Mesendoderm (in vitro differentiated cells): ENCODE data around the gene OR56A4.

ENCODE experiments used
- DNase-seq: peaks from one replicate; pipeline ENCODE4 v3.0.0; 2013
- H2AK5ac ChIP-seq: 2 replicates; pipeline ENCODE4 v1.6.1; 2013; ENCODE audit warnings: low read length, inconsistent platforms
- H2BK120ac ChIP-seq: 2 replicates; pipeline ENCODE4 v1.6.1; 2013; ENCODE audit warnings: low read depth, mild to moderate bottlenecking, low read length, moderate library complexity, mixed read lengths
- H2BK15ac ChIP-seq: replicated peaks from 2 replicates; pipeline ENCODE4 v1.6.1; 2013; ENCODE audit warnings: low read depth, mild to moderate bottlenecking, moderate library complexity
- H2BK5ac ChIP-seq: 2 replicates; pipeline ENCODE4 v1.6.1; 2013; ENCODE audit warnings: low read length, inconsistent platforms
- H3K18ac ChIP-seq: 2 replicates; pipeline ENCODE4 v1.6.1; 2013; ENCODE audit warnings: mild to moderate bottlenecking, low read length, mixed read lengths
- H3K23ac ChIP-seq: one replicate; pipeline ENCODE4 v1.6.1; 2013; ENCODE audit warnings: low read length
- H3K27ac ChIP-seq: 2 replicates; pipeline ENCODE4 v1.5.1; 2013; ENCODE audit warnings: low read depth, mild to moderate bottlenecking, inconsistent platforms, low read length, moderate library complexity
- H3K27me3 ChIP-seq: 2 replicates; pipeline ENCODE4 v1.6.1; 2013; ENCODE audit warnings: low read length, control low read depth, mild to moderate bottlenecking, inconsistent platforms; ENCODE audit not compliant: insufficient read depth, poor library complexity
- H3K36me3 ChIP-seq: 2 replicates; pipeline ENCODE4 v1.6.1; 2013; ENCODE audit warnings: low read length, inconsistent platforms; ENCODE audit not compliant: control insufficient read depth, insufficient read depth
- H3K4ac ChIP-seq: one replicate; pipeline ENCODE4 v1.6.1; 2013; ENCODE audit warnings: low read depth, mild to moderate bottlenecking, low read length, moderate library complexity
- H3K4me1 ChIP-seq: 2 replicates; pipeline ENCODE4 v1.6.1; 2013; ENCODE audit warnings: low read depth, low read length, inconsistent platforms; ENCODE audit not compliant: control insufficient read depth
- H3K4me2 ChIP-seq: 2 replicates; pipeline ENCODE4 v1.6.1; 2013; ENCODE audit warnings: low read length
- H3K4me3 ChIP-seq: 2 replicates; pipeline ENCODE4 v1.5.1; 2013; ENCODE audit warnings: mild to moderate bottlenecking, low read length
- H3K56ac ChIP-seq: one replicate; pipeline ENCODE4 v1.6.1; 2013; ENCODE audit warnings: low read length
- H3K79me1 ChIP-seq: 2 replicates; pipeline ENCODE4 v1.6.1; 2013; ENCODE audit warnings: low read length, inconsistent platforms
- H3K79me2 ChIP-seq: 2 replicates; pipeline ENCODE4 v1.6.1; 2013; ENCODE audit warnings: mild to moderate bottlenecking, low read length; ENCODE audit not compliant: control insufficient read depth, insufficient read depth
- H3K9ac ChIP-seq: 2 replicates; pipeline ENCODE4 v1.6.1; 2013; ENCODE audit warnings: low read length, inconsistent platforms
- H4K5ac ChIP-seq: one replicate; pipeline ENCODE4 v1.6.1; 2013; ENCODE audit warnings: low read length
- H4K8ac ChIP-seq: one replicate; pipeline ENCODE4 v1.6.1; 2013; ENCODE audit warnings: low read depth, mild to moderate bottlenecking, control low read depth, low read length, moderate library complexity
- WGBS: extraction: QIAGEN DNeasy Blood & Tissue Kit; methylation state at CpG from one replicate; pipeline ENCODE4 v1.1.7; 2013; ENCODE audit warnings: low lambda C conversion rate, missing lambda C conversion rate; ENCODE audit not compliant: insufficient coverage; ENCODE audit errors: extremely low coverage; 5-methylcytosine and 5-hydroxymethylcytosine counted together

The OR56A4 gene

GRCh38 chr11:5994791-5995190 is 12.0 kb downstream of the OR56A4 start:
- Histone ChIP-seq H2BK15ac (no peak overlapping the region), H3K79me2 (no peaks in the 10 kb centered on the region), H3K4me2 (no peak overlapping the region), H3K27me3 (no peaks in the 10 kb centered on the region), H3K4me1 (no peaks in the 10 kb centered on the region), H3K9ac (no peak overlapping the region), H4K8ac (no peak overlapping the region), H2BK120ac (no peak overlapping the region), H3K18ac (no peak overlapping the region), H4K5ac (no peak overlapping the region), H3K4ac (no peak overlapping the region), H3K27ac (no peak overlapping the region), H3K4me3 (no peak overlapping the region), H3K56ac (no peak overlapping the region), H2BK5ac (no peak overlapping the region), H2AK5ac (no peak overlapping the region), H3K23ac (no peak overlapping the region), H3K36me3 (no peaks in the 10 kb centered on the region), H3K79me1 (no peaks in the 10 kb centered on the region)
- DNase-seq = no peak
- WGBS = no CpG with 5 or more reads among the region's 14 CpGs

- Histone ChIP-seq H4K5ac (no peak overlapping the region), H3K56ac (no peak overlapping the region), H2BK120ac (no peak overlapping the region), H3K4ac (no peak overlapping the region), H2BK15ac (no peak overlapping the region), H3K4me1 (no peaks in the 10 kb centered on the region), H3K36me3 (no peaks in the 10 kb centered on the region), H3K23ac (no peak overlapping the region), H4K8ac (no peak overlapping the region), H3K27ac (no peak overlapping the region), H3K18ac (no peak overlapping the region), H3K9ac (no peak overlapping the region), H3K27me3 (no peaks in the 10 kb centered on the region), H3K4me3 (no peak overlapping the region), H2BK5ac (no peak overlapping the region), H3K4me2 (no peak overlapping the region), H3K79me1 (no peaks in the 10 kb centered on the region), H2AK5ac (no peak overlapping the region), H3K79me2 (no peaks in the 10 kb centered on the region)
- DNase-seq = peak; percentile 65
- no CpG with 5 or more reads among the region's 3 CpGs for WGBS
These were observed 14.0 kb downstream of the OR56A4 start for GRCh38 chr11:5992604-5993251.

GRCh38 chr11:5992150-5992549 is 14.6 kb downstream of the OR56A4 start:
- H3K79me2 ChIP-seq = no peaks in the 10 kb centered on the region
- no peak overlapping the region for H3K23ac ChIP-seq
- no peak overlapping the region for H4K5ac ChIP-seq
- no peak overlapping the region for H2BK15ac ChIP-seq
- no peak overlapping the region for H3K27ac ChIP-seq
- H3K4me1 ChIP-seq = no peaks in the 10 kb centered on the region
- H3K79me1 ChIP-seq = no peaks in the 10 kb centered on the region
- DNase-seq = no peak
- no peak overlapping the region for H3K18ac ChIP-seq
- no peak overlapping the region for H3K4me2 ChIP-seq
- H2AK5ac ChIP-seq = no peak overlapping the region
- H2BK120ac ChIP-seq = no peak overlapping the region
- no peaks in the 10 kb centered on the region for H3K36me3 ChIP-seq
- WGBS = no CpG with 5 or more reads among the region's 3 CpGs
- H3K4me3 ChIP-seq = no peak overlapping the region
- no peak overlapping the region for H2BK5ac ChIP-seq
- no peak overlapping the region for H3K9ac ChIP-seq
- no peak overlapping the region for H3K4ac ChIP-seq
- H3K27me3 ChIP-seq = no peaks in the 10 kb centered on the region
- no peak overlapping the region for H3K56ac ChIP-seq
- no peak overlapping the region for H4K8ac ChIP-seq

- H3K4me3 ChIP-seq = no peak overlapping the region
These were observed 17.5 kb downstream of the OR56A4 start for GRCh38 chr11:5989203-5989602.

GRCh38 chr11:5986885-5987284 is 19.9 kb downstream of the OR56A4 start, which contains the start of gene OR52L1:
Gene OR52L1, minus strand, starts transcription at chr11:5986985. Its CDS starts 55 bp downstream, at chr11:5986930.
- H4K8ac ChIP-seq = no peak within 1 kb of the TSS
- no peak within 1 kb of the TSS for H2BK5ac ChIP-seq
- H3K4me3 ChIP-seq = no peak within 1 kb of the TSS
- DNase-seq = no peak
- no peaks in the 10 kb centered on the region for H3K79me1 ChIP-seq
- H3K18ac ChIP-seq = no peak within 1 kb of the TSS
- no CpG with 5 or more reads among the region's 1 CpG for WGBS
- H3K79me2 ChIP-seq = no peaks in the 10 kb centered on the region
- no peak within 1 kb of the TSS for H3K27ac ChIP-seq
- H3K4me1 ChIP-seq = no peaks in the 10 kb centered on the region
- H3K23ac ChIP-seq = no peak within 1 kb of the TSS
- H2BK120ac ChIP-seq = no peak within 1 kb of the TSS
- no peak within 1 kb of the TSS for H3K56ac ChIP-seq
- H3K4ac ChIP-seq = no peak within 1 kb of the TSS
- H2BK15ac ChIP-seq = no peak within 1 kb of the TSS
- no peak within 1 kb of the TSS for H3K9ac ChIP-seq
- no peak within 1 kb of the TSS for H4K5ac ChIP-seq
- H3K4me2 ChIP-seq = no peak within 1 kb of the TSS
- no peaks in the 10 kb centered on the region for H3K36me3 ChIP-seq
- H2AK5ac ChIP-seq = no peak within 1 kb of the TSS
- no peaks in the 10 kb centered on the region for H3K27me3 ChIP-seq

More at GRCh38 chr11:5989203-5989602, 17.5 kb downstream of the OR56A4 start:
- WGBS = no CpG with 5 or more reads among the region's 4 CpGs
- H2AK5ac ChIP-seq = no peak overlapping the region
- H3K23ac ChIP-seq = no peak overlapping the region
- no peaks in the 10 kb centered on the region for H3K36me3 ChIP-seq
- no peak overlapping the region for H4K5ac ChIP-seq
- H3K9ac ChIP-seq = no peak overlapping the region
- H2BK120ac ChIP-seq = no peak overlapping the region
- no peak overlapping the region for H3K18ac ChIP-seq
- H3K4me1 ChIP-seq = no peaks in the 10 kb centered on the region
- no peaks in the 10 kb centered on the region for H3K79me1 ChIP-seq
- H3K4ac ChIP-seq = no peak overlapping the region
- no peak overlapping the region for H2BK5ac ChIP-seq
- H3K79me2 ChIP-seq = no peaks in the 10 kb centered on the region
- no peak for DNase-seq
- no peak overlapping the region for H3K4me2 ChIP-seq
- no peak overlapping the region for H3K56ac ChIP-seq
- H3K27me3 ChIP-seq = no peaks in the 10 kb centered on the region
- no peak overlapping the region for H3K27ac ChIP-seq
- H4K8ac ChIP-seq = no peak overlapping the region
- H2BK15ac ChIP-seq = no peak overlapping the region

- H3K56ac ChIP-seq = no peak overlapping the region
- H2AK5ac ChIP-seq = no peak overlapping the region
- WGBS = no CpG with 5 or more reads among the region's 1 CpG
These were observed 23.3 kb downstream of the OR56A4 start for GRCh38 chr11:5983443-5983842.

More at GRCh38 chr11:5983443-5983842, 23.3 kb downstream of the OR56A4 start:
- DNase-seq = peak; percentile 6
- Histone ChIP-seq H3K36me3 (no peaks in the 10 kb centered on the region), H3K79me1 (no peaks in the 10 kb centered on the region), H3K4ac (no peak overlapping the region), H3K18ac (no peak overlapping the region), H2BK15ac (no peak overlapping the region), H3K4me1 (no peaks in the 10 kb centered on the region), H3K4me2 (no peak overlapping the region), H3K27me3 (no peaks in the 10 kb centered on the region), H3K4me3 (no peak overlapping the region), H4K5ac (no peak overlapping the region), H3K23ac (no peak overlapping the region), H2BK120ac (no peak overlapping the region), H3K79me2 (no peaks in the 10 kb centered on the region), H2BK5ac (no peak overlapping the region), H4K8ac (no peak overlapping the region), H3K27ac (no peak overlapping the region), H3K9ac (no peak overlapping the region)
